Measurements from ENCODE around the gene SH2B3. TPM values are rescaled to one million over a fixed set of nuclear protein-coding genes. Genes with fewer than 3 reads are reported as not detected.

SH2B3 gene
- total RNA-seq, 1 donor from 2014 or later: 18.1 TPM

DNA sequence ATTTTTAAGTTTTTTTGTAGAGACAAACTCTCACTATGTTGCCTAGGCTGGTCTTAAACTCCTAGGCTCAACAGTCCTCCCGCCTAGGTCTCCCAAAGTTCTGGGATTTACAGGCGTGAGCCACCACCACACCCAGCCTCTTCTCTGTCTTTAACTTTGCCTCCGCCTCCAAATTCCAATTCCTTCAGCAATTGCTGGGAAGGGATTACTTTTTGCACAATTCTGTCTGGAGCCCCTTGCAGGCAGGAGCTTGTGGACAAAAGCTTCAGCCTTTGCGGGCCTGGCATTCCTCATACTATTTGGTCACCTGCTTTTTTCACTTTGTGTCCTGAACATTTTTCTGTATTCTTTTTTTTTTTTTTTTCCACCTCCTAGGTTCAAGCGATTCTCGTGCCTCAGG is 26.0 kb downstream of the SH2B3 start:
- Mint-ChIP-seq H3K4me1 (ENCODE audit: low read depth, unreplicated experiment) (peaks cover 23% of the 10 kb centered on the region), H3K4me3 (ENCODE audit: unreplicated experiment) (no peak overlapping the region), H3K27ac (ENCODE audit: unreplicated experiment) (no peak overlapping the region), H3K36me3 (ENCODE audit: unreplicated experiment) (no peaks in the 10 kb centered on the region), H3K27me3 (ENCODE audit: unreplicated experiment) (peaks cover 4% of the 10 kb centered on the region), H3K9me3 (ENCODE audit: unreplicated experiment) (peaks cover 6% of the 10 kb centered on the region)
- TF ChIP-seq, protein P1, sequence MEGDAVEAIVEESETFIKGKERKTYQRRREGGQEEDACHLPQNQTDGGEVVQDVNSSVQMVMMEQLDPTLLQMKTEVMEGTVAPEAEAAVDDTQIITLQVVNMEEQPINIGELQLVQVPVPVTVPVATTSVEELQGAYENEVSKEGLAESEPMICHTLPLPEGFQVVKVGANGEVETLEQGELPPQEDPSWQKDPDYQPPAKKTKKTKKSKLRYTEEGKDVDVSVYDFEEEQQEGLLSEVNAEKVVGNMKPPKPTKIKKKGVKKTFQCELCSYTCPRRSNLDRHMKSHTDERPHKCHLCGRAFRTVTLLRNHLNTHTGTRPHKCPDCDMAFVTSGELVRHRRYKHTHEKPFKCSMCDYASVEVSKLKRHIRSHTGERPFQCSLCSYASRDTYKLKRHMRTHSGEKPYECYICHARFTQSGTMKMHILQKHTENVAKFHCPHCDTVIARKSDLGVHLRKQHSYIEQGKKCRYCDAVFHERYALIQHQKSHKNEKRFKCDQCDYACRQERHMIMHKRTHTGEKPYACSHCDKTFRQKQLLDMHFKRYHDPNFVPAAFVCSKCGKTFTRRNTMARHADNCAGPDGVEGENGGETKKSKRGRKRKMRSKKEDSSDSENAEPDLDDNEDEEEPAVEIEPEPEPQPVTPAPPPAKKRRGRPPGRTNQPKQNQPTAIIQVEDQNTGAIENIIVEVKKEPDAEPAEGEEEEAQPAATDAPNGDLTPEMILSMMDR (IDR thresholded peaks at IDR 0.05; ENCODE audit: partially characterized antibody, unreplicated experiment): no peak
- DNase-seq: no peak

DNA sequence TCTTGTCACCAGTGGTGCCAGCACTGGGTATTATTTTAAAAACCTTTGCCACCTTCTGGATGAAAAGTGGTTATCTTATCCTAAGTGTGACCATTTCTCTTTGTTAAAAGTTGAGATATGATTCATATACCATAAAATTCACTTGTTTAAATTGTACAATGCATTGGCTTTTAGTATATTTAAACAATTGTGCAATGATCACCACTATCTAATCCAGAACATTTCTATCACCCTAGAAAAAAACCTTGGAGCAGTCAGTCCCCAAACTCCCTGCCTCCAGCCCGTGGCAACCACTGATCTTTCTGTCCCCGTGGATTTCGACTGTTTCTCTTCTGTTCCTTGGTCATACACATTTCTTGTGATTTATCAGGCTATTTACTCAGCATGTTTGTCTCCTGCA is 28.3 kb downstream of the SH2B3 start:
- Mint-ChIP-seq H3K4me3 (ENCODE audit: unreplicated experiment) (no peak overlapping the region), H3K27ac (ENCODE audit: unreplicated experiment) (no peak overlapping the region), H3K9me3 (ENCODE audit: unreplicated experiment) (peaks cover 14% of the 10 kb centered on the region), H3K27me3 (ENCODE audit: unreplicated experiment) (peaks cover 8% of the 10 kb centered on the region), H3K4me1 (ENCODE audit: low read depth, unreplicated experiment) (peaks cover 27% of the 10 kb centered on the region), H3K36me3 (ENCODE audit: unreplicated experiment) (no peaks in the 10 kb centered on the region)
- no peak for DNase-seq
- TF ChIP-seq, protein P1 (IDR thresholded peaks at IDR 0.05; ENCODE audit: partially characterized antibody, unreplicated experiment): no peak

DNA sequence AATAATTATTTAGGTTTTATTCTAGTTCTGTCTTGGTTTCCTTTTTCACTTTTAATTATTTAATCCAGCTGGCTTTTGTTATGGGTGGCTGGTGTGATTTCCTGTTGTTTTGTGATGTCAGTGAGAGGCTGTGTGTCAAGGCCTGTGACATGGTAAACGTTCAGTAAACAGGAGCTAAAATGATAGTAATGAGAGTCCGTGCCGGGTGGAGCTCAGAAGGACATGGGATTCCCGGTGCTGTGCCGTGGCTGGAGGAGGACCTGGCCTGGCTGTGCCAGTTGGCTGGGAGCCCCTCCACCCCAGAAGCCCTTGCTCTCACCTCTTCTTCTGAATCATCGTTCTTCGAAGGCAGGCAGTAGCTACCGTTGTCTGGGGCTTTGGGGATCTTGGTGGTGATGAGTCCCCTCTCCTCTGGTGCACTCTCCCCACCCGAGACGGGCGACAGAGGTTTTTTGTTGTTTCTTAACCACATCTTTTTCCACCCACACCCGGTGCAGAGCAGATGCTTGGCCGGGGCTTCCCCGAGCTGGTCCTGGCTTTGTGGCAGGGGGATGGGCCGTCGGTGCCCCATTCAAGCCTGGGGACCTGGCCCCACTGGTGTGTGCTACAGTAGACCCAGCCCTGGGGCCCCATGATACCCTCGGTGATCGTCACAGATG is 29.1 kb downstream of the SH2B3 start:
- H3K9me3 Mint-ChIP-seq (ENCODE audit: unreplicated experiment): peaks cover 14% of the 10 kb centered on the region
- H3K4me3 Mint-ChIP-seq (ENCODE audit: unreplicated experiment): no peak overlapping the region
- DNase-seq: no peak
- peaks cover 11% of the 10 kb centered on the region for H3K27me3 Mint-ChIP-seq (ENCODE audit: unreplicated experiment)
- peaks cover 28% of the 10 kb centered on the region for H3K4me1 Mint-ChIP-seq (ENCODE audit: low read depth, unreplicated experiment)
- TF ChIP-seq, protein P1 (IDR thresholded peaks at IDR 0.05; ENCODE audit: partially characterized antibody, unreplicated experiment): no peak
- no peaks in the 10 kb centered on the region for H3K36me3 Mint-ChIP-seq (ENCODE audit: unreplicated experiment)
- H3K27ac Mint-ChIP-seq (ENCODE audit: unreplicated experiment): peak overlapping the region; percentile 39

DNA sequence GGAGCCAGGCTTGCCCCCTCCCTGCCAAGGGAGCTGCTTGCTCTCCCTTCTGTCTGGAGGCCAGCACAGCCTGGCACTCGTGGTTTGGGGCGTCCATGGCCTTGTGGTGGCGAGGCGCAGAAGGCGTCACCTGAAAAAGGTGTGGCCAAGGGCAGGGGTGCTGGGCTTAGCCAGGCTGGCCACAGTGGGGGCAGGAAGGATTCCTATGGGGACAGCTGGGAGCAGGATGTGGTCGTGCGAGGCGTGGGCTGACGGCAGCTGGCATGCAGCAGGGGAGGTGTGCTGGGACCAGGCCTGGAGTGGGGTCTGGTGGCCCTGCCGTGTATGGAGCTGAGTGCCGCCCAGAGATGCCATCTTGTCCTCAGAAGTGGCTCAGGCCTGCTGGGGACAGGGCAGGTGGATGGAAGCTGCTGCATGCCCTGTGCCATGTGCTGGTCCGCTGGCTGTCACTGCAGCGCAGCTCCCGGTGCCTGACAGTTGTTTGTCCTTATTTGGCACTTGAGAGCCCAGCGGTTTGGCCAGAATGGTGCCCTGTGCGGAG is 30.0 kb downstream of the SH2B3 start:
- TF ChIP-seq, protein P1 (IDR thresholded peaks at IDR 0.05; ENCODE audit: partially characterized antibody, unreplicated experiment): no peak
- peaks cover 17% of the 10 kb centered on the region for H3K27me3 Mint-ChIP-seq (ENCODE audit: unreplicated experiment)
- peak overlapping the region; percentile 12 for H3K27ac Mint-ChIP-seq (ENCODE audit: unreplicated experiment)
- H3K9me3 Mint-ChIP-seq (ENCODE audit: unreplicated experiment): peaks cover 16% of the 10 kb centered on the region
- no peak overlapping the region for H3K4me3 Mint-ChIP-seq (ENCODE audit: unreplicated experiment)
- no peak for DNase-seq
- H3K36me3 Mint-ChIP-seq (ENCODE audit: unreplicated experiment): no peaks in the 10 kb centered on the region
- H3K4me1 Mint-ChIP-seq (ENCODE audit: low read depth, unreplicated experiment): peaks cover 35% of the 10 kb centered on the region

DNA sequence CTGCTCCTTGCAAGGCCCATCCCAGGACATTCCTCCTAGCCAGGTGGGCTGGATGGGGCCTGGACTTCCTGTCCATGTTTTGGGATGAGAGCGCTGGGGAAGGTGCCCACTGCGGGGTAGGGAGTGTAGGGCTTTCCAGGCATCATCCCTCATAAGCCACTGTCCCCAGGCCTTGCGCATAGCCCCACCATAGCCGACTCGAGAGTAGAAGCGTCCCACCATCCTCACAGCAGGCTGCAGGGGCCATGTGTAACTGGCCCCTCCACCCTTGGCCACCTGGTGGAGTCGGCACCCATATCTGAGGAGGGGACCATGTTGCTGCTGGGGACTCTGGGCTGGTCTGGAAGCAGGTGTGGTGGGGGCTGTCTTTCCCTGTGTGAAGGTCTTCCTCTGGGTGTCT is 30.5 kb downstream of the SH2B3 start:
- Mint-ChIP-seq H3K9me3 (ENCODE audit: unreplicated experiment) (peaks cover 16% of the 10 kb centered on the region), H3K4me1 (ENCODE audit: low read depth, unreplicated experiment) (peaks cover 37% of the 10 kb centered on the region), H3K27ac (ENCODE audit: unreplicated experiment) (no peak overlapping the region), H3K27me3 (ENCODE audit: unreplicated experiment) (peaks cover 19% of the 10 kb centered on the region), H3K36me3 (ENCODE audit: unreplicated experiment) (no peaks in the 10 kb centered on the region), H3K4me3 (ENCODE audit: unreplicated experiment) (peak overlapping the region; percentile 25)
- no peak for DNase-seq
- TF ChIP-seq, protein P1 (IDR thresholded peaks at IDR 0.05; ENCODE audit: partially characterized antibody, unreplicated experiment): no peak
